CD14-positive monocyte (primary cell): ENCODE measurements around the gene KANSL1L. TPM values are rescaled to one million over a fixed set of nuclear protein-coding genes. Genes with fewer than 3 reads are reported as not detected.

Experiments
- DNase-seq, 3 donors: peaks; one replicate each; pipeline ENCODE4 v3.0.0-alpha.2; 2011 to 2022
- H2AFZ ChIP-seq: 2 replicates; pipeline ENCODE4 v1.6.0; 2012; ENCODE audit warnings: mild to moderate bottlenecking, low read depth, low read length, inconsistent platforms; ENCODE audit not compliant: insufficient read depth, poor library complexity, severe bottlenecking
- H3K27ac ChIP-seq, 2 donors: 1 replicate in 1 of 2; 2 replicates in 1 of 2; pipeline ENCODE4 v1.5.1; 2012 to 2013; ENCODE audit warnings: low read length in 2 of 2, control low read depth in 1 of 2, inconsistent platforms in 1 of 2, low read depth in 1 of 2, mild to moderate bottlenecking in 1 of 2
- H3K27me3 ChIP-seq, 2 donors: one replicate each; pipeline versions ENCODE4 v1.6.0 to v1.6.1; 2011 to 2013; ENCODE audit warnings: low read length in 2 of 2; ENCODE audit not compliant: control insufficient read depth in 2 of 2, insufficient read depth in 2 of 2
- H3K36me3 ChIP-seq, 2 donors: replicated peaks in 1 of 2; 1 replicate in 1 of 2; 2 replicates in 1 of 2; pipeline versions ENCODE4 v1.5.1 to v1.6.1; 2012 to 2013; ENCODE audit warnings: low read length in 2 of 2, control low read depth in 1 of 2, inconsistent platforms in 1 of 2, mild to moderate bottlenecking in 1 of 2; ENCODE audit not compliant: insufficient read depth in 2 of 2, control insufficient read depth in 1 of 2
- H3K4me1 ChIP-seq, 2 donors: 1 replicate in 1 of 2; 2 replicates in 1 of 2; pipeline versions ENCODE4 v1.5.1 to v1.6.1; 2012 to 2013; ENCODE audit warnings: low read length in 2 of 2, control low read depth in 1 of 2, inconsistent platforms in 1 of 2, mild to moderate bottlenecking in 1 of 2, moderate library complexity in 1 of 2; ENCODE audit not compliant: insufficient read depth in 2 of 2, control insufficient read depth in 1 of 2
- H3K4me2 ChIP-seq: replicated peaks from 2 replicates; pipeline ENCODE3; 2012; ENCODE audit warnings: low read length, moderate library complexity, mild to moderate bottlenecking; ENCODE audit not compliant: poor library complexity, severe bottlenecking; ENCODE audit errors: extremely low read depth
- H3K4me3 ChIP-seq, 3 experiments: fragments of 200-600 bp in 1 of 3; sonication (generic) in 1 of 3; replicated peaks in 1 of 3; 1 replicate in 2 of 3; 2 replicates in 1 of 3; pipeline ENCODE4 v1.5.1; 2011 to 2013; ENCODE audit warnings: low read length in 3 of 3, mild to moderate bottlenecking in 3 of 3, control low read depth in 2 of 3, low read depth in 2 of 3, inconsistent platforms in 1 of 3, moderate library complexity in 1 of 3
- H3K79me2 ChIP-seq: 2 replicates; pipeline ENCODE4 v1.6.0; 2012; ENCODE audit warnings: mild to moderate bottlenecking, control low read depth, inconsistent platforms, low read length, moderate library complexity; ENCODE audit not compliant: insufficient read depth
- H3K9ac ChIP-seq: 2 replicates; pipeline ENCODE4 v1.6.0; 2017; ENCODE audit warnings: low read length, mild to moderate bottlenecking; ENCODE audit not compliant: insufficient read depth, poor library complexity, severe bottlenecking
- H3K9me3 ChIP-seq, 2 donors: replicated peaks in 1 of 2; 1 replicate in 1 of 2; 2 replicates in 1 of 2; pipeline versions ENCODE4 v1.5.1 to v1.6.1; 2012 to 2013; ENCODE audit warnings: low read length in 2 of 2, control low read depth in 1 of 2; ENCODE audit not compliant: control insufficient read depth in 1 of 2, insufficient read depth in 1 of 2
- H4K20me1 ChIP-seq: 2 replicates; pipeline ENCODE4 v1.6.0; 2012; ENCODE audit warnings: mild to moderate bottlenecking, low read length, control low read depth, moderate library complexity; ENCODE audit not compliant: insufficient read depth
- H3K27ac Mint-ChIP-seq, 7 donors: one replicate each; pipeline ENCODE4 v1.8.0; 2020; ENCODE audit warnings: mild to moderate bottlenecking in 7 of 7, mixed read lengths in 7 of 7, moderate library complexity in 6 of 7, inconsistent platforms in 2 of 7
- H3K27me3 Mint-ChIP-seq, 3 donors: one replicate each; pipeline ENCODE4 v1.8.0; 2021 to 2022; ENCODE audit warnings: low read depth in 3 of 3, mild to moderate bottlenecking in 3 of 3, mixed read lengths in 3 of 3, moderate library complexity in 3 of 3, inconsistent platforms in 1 of 3
- H3K36me3 Mint-ChIP-seq, 2 donors: one replicate each; pipeline ENCODE4 v1.8.0; 2020; ENCODE audit warnings: mixed read lengths in 2 of 2, inconsistent platforms in 1 of 2, mild to moderate bottlenecking in 1 of 2
- H3K4me1 Mint-ChIP-seq: one replicate; pipeline ENCODE4 v1.8.0; 2020; ENCODE audit warnings: mild to moderate bottlenecking, mixed read lengths
- H3K4me3 Mint-ChIP-seq, 2 donors: one replicate each; pipeline ENCODE4 v1.8.0; 2020; ENCODE audit warnings: mild to moderate bottlenecking in 2 of 2, mixed read lengths in 2 of 2, moderate library complexity in 1 of 2
- H3K9me3 Mint-ChIP-seq, 7 donors: one replicate each; pipeline ENCODE4 v1.8.0; 2020 to 2022; ENCODE audit warnings: mixed read lengths in 7 of 7, mild to moderate bottlenecking in 6 of 7, moderate library complexity in 6 of 7, inconsistent platforms in 2 of 7
- WGBS: methylation state at CpG from one replicate; pipeline ENCODE4 v1.1.5; 2013; ENCODE audit warnings: missing lambda C conversion rate; ENCODE audit not compliant: insufficient coverage; 5-methylcytosine and 5-hydroxymethylcytosine counted together
- intact Hi-C, 2 donors: fragments of 100-400 bp; cut with micrococcal nuclease; formaldehyde crosslinking; loops; one replicate each; pipeline versions ENCODE4 v1.15.0 to v1.15.1; 2023
- polyA plus RNA-seq, 3 donors: library from polyadenylated mRNA; depleted of rRNA in 1 of 3; unstranded in 2 of 3; stranded (reverse) in 1 of 3; fragments of 300-500 nt in 2 of 3; fragments of >200 nt in 1 of 3; fragmentation: Illumina TruSeq in 2 of 3; gene quantifications; 1 replicate in 2 of 3; 2 replicates in 1 of 3; pipeline ENCODE4 v1.2.3, GENCODE V29; 2012 to 2021
- TF ChIP-seq, protein P1 (sequence below): fragments of 200-600 bp; IDR thresholded peaks from one replicate; pipeline ENCODE4 v1.8.0; 2022; ENCODE audit warnings: antibody characterized with exemption, mild to moderate bottlenecking

The KANSL1L gene
- polyA plus RNA-seq, 3 donors: 1.00 to 11.6 (median 1.3) TPM

DNA sequence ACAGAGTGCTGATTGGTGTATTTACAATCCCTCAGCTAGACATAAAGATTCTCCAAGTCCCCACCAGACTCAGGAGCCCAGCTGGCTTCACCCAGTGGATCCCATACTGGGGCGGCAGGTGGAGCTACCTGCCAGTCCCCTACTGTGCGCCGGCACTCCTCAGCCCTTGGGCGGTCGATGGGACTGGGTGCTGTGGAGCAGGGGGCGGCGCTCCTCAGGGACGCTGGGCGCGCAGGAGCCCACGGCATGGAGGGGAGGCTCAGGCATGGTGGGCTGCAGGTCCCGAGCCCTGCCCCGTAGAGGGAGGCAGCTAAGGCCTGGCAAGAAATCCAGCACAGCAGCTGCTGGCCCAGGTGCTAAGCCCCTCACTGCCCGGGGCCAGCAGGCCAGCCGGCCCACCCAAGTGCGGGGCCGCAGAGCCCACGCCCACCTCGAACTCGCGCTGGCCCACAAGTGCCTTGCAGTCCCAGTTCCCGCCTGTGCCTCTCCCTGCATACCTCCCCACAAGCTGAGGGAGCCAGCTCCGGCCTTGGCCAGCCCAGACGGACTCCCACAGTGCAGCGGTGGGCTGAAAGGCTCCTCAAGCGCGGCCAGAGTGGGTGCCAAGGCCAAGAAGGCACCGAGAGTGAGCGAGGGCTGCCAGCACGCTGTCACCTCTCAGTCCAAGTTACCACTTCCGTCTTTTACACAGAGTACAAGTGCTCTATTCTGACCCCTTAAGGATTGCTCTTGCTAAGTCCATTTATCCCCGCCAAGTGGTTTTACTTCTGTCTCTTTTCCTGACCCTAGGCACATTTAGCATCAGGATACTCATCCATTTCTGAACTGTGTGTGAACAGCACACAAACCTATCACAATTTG lies 170.5 kb downstream of the KANSL1L start:
- H3K27me3 Mint-ChIP-seq: peaks cover 0 to 1% (median 0%) of the 10 kb centered on the region in 3 donors
- peaks cover 35% of the 10 kb centered on the region for H3K4me1 Mint-ChIP-seq
- Histone ChIP-seq H3K27ac (no peak overlapping the region), H4K20me1 (peaks cover 20% of the 10 kb centered on the region), H3K4me3 (no peak overlapping the region), H2AFZ (peak overlapping the region; percentile 91), H3K9me3 (no peaks in the 10 kb centered on the region), H3K4me2 (no peak overlapping the region), H3K79me2 (peaks cover 33% of the 10 kb centered on the region), H3K27me3 (no peaks in the 10 kb centered on the region), H3K36me3 (no peaks in the 10 kb centered on the region), H3K9ac (no peak overlapping the region), H3K4me1 (peaks cover 36 to 38% of the 10 kb centered on the region in 2 donors)
- intact Hi-C loops: loop anchor here in 1 of 2 donors (5.0 kb wide), 1 partner anchor 172 kb away; the partner anchor contains the start of gene KANSL1L
- H3K27ac Mint-ChIP-seq: peak overlapping the region in 2 of 7 donors; percentile 25 to 74
- H3K4me3 Mint-ChIP-seq: no peak overlapping the region
- peaks cover 1 to 5% of the 10 kb centered on the region in 2 donors for H3K36me3 Mint-ChIP-seq
- DNase-seq: no peak
- 92% methylated on average over 32 of the region's 32 CpGs for WGBS
- H3K9me3 Mint-ChIP-seq: peaks cover 0 to 3% (median 0%) of the 10 kb centered on the region in 7 donors
- TF ChIP-seq, protein P1, sequence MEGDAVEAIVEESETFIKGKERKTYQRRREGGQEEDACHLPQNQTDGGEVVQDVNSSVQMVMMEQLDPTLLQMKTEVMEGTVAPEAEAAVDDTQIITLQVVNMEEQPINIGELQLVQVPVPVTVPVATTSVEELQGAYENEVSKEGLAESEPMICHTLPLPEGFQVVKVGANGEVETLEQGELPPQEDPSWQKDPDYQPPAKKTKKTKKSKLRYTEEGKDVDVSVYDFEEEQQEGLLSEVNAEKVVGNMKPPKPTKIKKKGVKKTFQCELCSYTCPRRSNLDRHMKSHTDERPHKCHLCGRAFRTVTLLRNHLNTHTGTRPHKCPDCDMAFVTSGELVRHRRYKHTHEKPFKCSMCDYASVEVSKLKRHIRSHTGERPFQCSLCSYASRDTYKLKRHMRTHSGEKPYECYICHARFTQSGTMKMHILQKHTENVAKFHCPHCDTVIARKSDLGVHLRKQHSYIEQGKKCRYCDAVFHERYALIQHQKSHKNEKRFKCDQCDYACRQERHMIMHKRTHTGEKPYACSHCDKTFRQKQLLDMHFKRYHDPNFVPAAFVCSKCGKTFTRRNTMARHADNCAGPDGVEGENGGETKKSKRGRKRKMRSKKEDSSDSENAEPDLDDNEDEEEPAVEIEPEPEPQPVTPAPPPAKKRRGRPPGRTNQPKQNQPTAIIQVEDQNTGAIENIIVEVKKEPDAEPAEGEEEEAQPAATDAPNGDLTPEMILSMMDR: no peak

DNA sequence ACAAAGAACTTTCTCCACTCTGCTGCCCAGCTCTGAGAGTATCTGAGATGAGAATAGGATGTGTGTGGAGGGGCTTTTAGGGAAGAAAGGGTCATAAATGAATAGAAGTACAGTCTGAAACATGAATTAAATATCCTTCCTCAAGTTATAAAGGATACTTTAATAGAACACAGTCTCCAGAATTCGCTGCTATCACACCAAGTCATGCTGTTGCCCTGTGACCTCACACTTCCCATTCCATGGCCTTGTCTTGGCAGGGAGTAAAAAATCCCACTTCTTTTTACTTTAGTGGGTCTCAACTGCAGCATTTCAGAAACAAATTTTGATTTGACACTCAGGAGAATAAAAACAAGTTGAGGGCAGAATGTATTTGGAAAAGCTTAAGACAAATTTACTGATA lies 172.6 kb downstream of the KANSL1L start:
- H3K4me3 ChIP-seq: no peak overlapping the region
- peaks cover 12% of the 10 kb centered on the region for H3K79me2 ChIP-seq
- H4K20me1 ChIP-seq: peaks cover under 1% of the 10 kb centered on the region
- no peak for DNase-seq
- no peak overlapping the region for H3K27ac Mint-ChIP-seq
- H3K27me3 ChIP-seq: no peaks in the 10 kb centered on the region
- H3K4me1 Mint-ChIP-seq: peaks cover 15% of the 10 kb centered on the region
- WGBS: no CpG with 5 or more reads among the region's 1 CpG
- no peaks in the 10 kb centered on the region for H3K36me3 Mint-ChIP-seq
- H2AFZ ChIP-seq: peak overlapping the region; percentile 4
- H3K27ac ChIP-seq: no peak overlapping the region
- intact Hi-C loops: no loop called here
- peaks cover 15 to 17% of the 10 kb centered on the region in 2 donors for H3K4me1 ChIP-seq
- H3K9me3 ChIP-seq: no peaks in the 10 kb centered on the region
- no peak overlapping the region for H3K4me2 ChIP-seq
- no peak overlapping the region for H3K9ac ChIP-seq
- H3K36me3 ChIP-seq: no peaks in the 10 kb centered on the region
- TF ChIP-seq, protein P1: no peak
- H3K27me3 Mint-ChIP-seq: peaks cover 0 to 1% (median 0%) of the 10 kb centered on the region in 3 donors
- H3K4me3 Mint-ChIP-seq: no peak overlapping the region
- peaks cover 0 to 3% (median 0%) of the 10 kb centered on the region in 7 donors for H3K9me3 Mint-ChIP-seq
